Lung microvascular endothelial cell (primary cell): ENCODE results near the gene GRHL1. TPM values are rescaled to one million over a fixed set of nuclear protein-coding genes. Genes with fewer than 3 reads are reported as not detected.

Experiments
- DNase-seq, 2 donors: peaks; one replicate each; pipeline versions ENCODE4 v3.0.0 to v3.0.0-alpha.2; 2010; ENCODE audit warnings: low read depth in 2 of 2
- total RNA-seq: library from RNA; depleted of rRNA; stranded (reverse); fragments of >200 nt; gene quantifications from 2 replicates; pipeline ENCODE4 v1.2.1, GENCODE V29; 2014

GRHL1 gene
- total RNA-seq, 1 donor from 2014 or later: 0.40 TPM

GRCh38 chr2:9948721-9949120 lies 2.8 kb upstream of the GRHL1 start:
- no peak for DNase-seq

GRCh38 chr2:9949239-9949991 lies 2.1 kb upstream of the GRHL1 start:
- no peak for DNase-seq

- no peak for DNase-seq
Measured at GRCh38 chr2:9949992-9950520, 1.4 kb upstream of the GRHL1 start.

- peak in 1 of 2 donors; percentile 33 for DNase-seq
Measured at GRCh38 chr2:9950521-9951271, 797 bp upstream of the GRHL1 start.

GRCh38 chr2:9951272-9951521 lies 296 bp upstream of the GRHL1 start:
- no peak for DNase-seq

GRCh38 chr2:9952286-9952737 lies 819 bp downstream of the GRHL1 start:
- no peak for DNase-seq

- DNase-seq: no peak
Measured at GRCh38 chr2:9952856-9953503, 1.5 kb downstream of the GRHL1 start.

- no peak for DNase-seq
Measured at GRCh38 chr2:9954136-9954535, 2.6 kb downstream of the GRHL1 start.

GRCh38 chr2:9958057-9958456 lies 6.6 kb downstream of the GRHL1 start:
- DNase-seq: no peak

GRCh38 chr2:9959262-9959661 lies 7.8 kb downstream of the GRHL1 start:
- DNase-seq: no peak

- DNase-seq: no peak
Measured at GRCh38 chr2:9961013-9961412, 9.5 kb downstream of the GRHL1 start.

- DNase-seq: peak in 1 of 2 donors; percentile 31
Measured at GRCh38 chr2:9964334-9964980, 13.0 kb downstream of the GRHL1 start.

GRCh38 chr2:9965119-9965822 lies 13.8 kb downstream of the GRHL1 start:
- no peak for DNase-seq

- no peak for DNase-seq
Measured at GRCh38 chr2:9966491-9967022, 15.1 kb downstream of the GRHL1 start.

GRCh38 chr2:9967053-9967775 lies 15.7 kb downstream of the GRHL1 start:
- no peak for DNase-seq

- DNase-seq: no peak
Measured at GRCh38 chr2:9968553-9969497, 17.3 kb downstream of the GRHL1 start.

GRCh38 chr2:9970200-9971044 lies 18.9 kb downstream of the GRHL1 start:
- no peak for DNase-seq

GRCh38 chr2:9971105-9971818 lies 19.8 kb downstream of the GRHL1 start:
- DNase-seq: no peak
